ENCODE measurements around the gene LRFN3. TPM values are rescaled to one million over a fixed set of nuclear protein-coding genes. Genes with fewer than 3 reads are reported as not detected.

LRFN3 gene
- total and polyA plus RNA-seq, 9 donors = 6.4 to 31.2 (median 20.8) TPM

- H3K4me1 ChIP-seq (ENCODE audit: insufficient read depth) = peaks cover 12% of the 10 kb centered on the region
- DNase-seq = no peak
- H3K27ac ChIP-seq = no peak overlapping the region
- H3K9me3 ChIP-seq = no peaks in the 10 kb centered on the region
- H3K27me3 ChIP-seq = no peaks in the 10 kb centered on the region
- H3K36me3 ChIP-seq = no peaks in the 10 kb centered on the region
- TF ChIP-seq EP300 (IDR thresholded peaks at IDR 0.05) = no peak
- intact Hi-C loops (cut with DNase I) = no loop called here
- no peak overlapping the region for H3K4me3 ChIP-seq
- WGBS, 3 donors = 56 to 73% (median 66%) methylated on average over 4 of the region's 4 CpGs
Observed at GRCh38 chr19:35940839-35941238, 4.7 kb downstream of the LRFN3 start.

- DNase-seq = no peak
- Histone ChIP-seq H3K4me1 (ENCODE audit: insufficient read depth) (peaks cover 12% of the 10 kb centered on the region), H3K9me3 (no peaks in the 10 kb centered on the region), H3K27ac (no peak overlapping the region), H3K4me3 (no peak overlapping the region), H3K27me3 (no peaks in the 10 kb centered on the region), H3K36me3 (no peaks in the 10 kb centered on the region)
- intact Hi-C loops (cut with DNase I) = no loop called here
- TF ChIP-seq POLR2A (IDR thresholded peaks at IDR 0.05) (no peak), CTCF (IDR thresholded peaks at IDR 0.05) (no peak), EP300 (IDR thresholded peaks at IDR 0.05) (no peak)
- 81 to 90% (median 88%) methylated on average over 3 of the region's 3 CpGs for WGBS, 3 donors
Observed at GRCh38 chr19:35942235-35942634, 6.1 kb downstream of the LRFN3 start.

- H3K9me3 ChIP-seq = no peaks in the 10 kb centered on the region
- no peak overlapping the region for H3K4me3 ChIP-seq
- H3K4me1 ChIP-seq (ENCODE audit: insufficient read depth) = no peaks in the 10 kb centered on the region
- intact Hi-C loops (cut with DNase I) = no loop called here
- no peak for DNase-seq
- TF ChIP-seq POLR2A (IDR thresholded peaks at IDR 0.05) (no peak), CTCF (IDR thresholded peaks at IDR 0.05) (no peak), EP300 (IDR thresholded peaks at IDR 0.05) (no peak)
- no peaks in the 10 kb centered on the region for H3K27me3 ChIP-seq
- H3K36me3 ChIP-seq = no peaks in the 10 kb centered on the region
- 78 to 85% (median 85%) methylated on average over 9 of the region's 9 CpGs for WGBS, 3 donors
- H3K27ac ChIP-seq = no peak overlapping the region
Observed at GRCh38 chr19:35943321-35944301, 7.4 kb downstream of the LRFN3 start.

GRCh38 chr19:35944556-35944955 lies 8.4 kb downstream of the LRFN3 start:
- 69 to 71% (median 70%) methylated on average over 37 to 52 of the region's 52 CpGs for WGBS, 3 donors
- intact Hi-C loops (cut with DNase I) = no loop called here
- Histone ChIP-seq H3K4me3 (no peak overlapping the region), H3K27me3 (no peaks in the 10 kb centered on the region), H3K4me1 (ENCODE audit: insufficient read depth) (no peaks in the 10 kb centered on the region), H3K36me3 (no peaks in the 10 kb centered on the region), H3K27ac (no peak overlapping the region), H3K9me3 (no peaks in the 10 kb centered on the region)
- TF ChIP-seq CTCF (IDR thresholded peaks at IDR 0.05) = no peak
- no peak for TF ChIP-seq POLR2A (IDR thresholded peaks at IDR 0.05)
- TF ChIP-seq EP300 (IDR thresholded peaks at IDR 0.05) = no peak
- no peak for DNase-seq
